GM19025 (cell line): ENCODE measurements around the gene CCDC8.
"Not testable (repeated sequence)": the region's sequence is repeated elsewhere in the genome, so short reads cannot be mapped to it uniquely, and the experiment has no call there.

ENCODE experiments used
- ATAC-seq: cut with Tn5 transposase; IDR thresholded peaks from one replicate; pipeline ENCODE4 v1.9.1; 2021; ENCODE audit warnings: mild to moderate bottlenecking, low read depth, moderate library complexity; ENCODE audit not compliant: unreplicated experiment

Gene CCDC8

GRCh38 chr19:46404753-46405468 lies 8.5 kb downstream of the CCDC8 start:
- no peak for ATAC-seq

- ATAC-seq = no peak
Measured at GRCh38 chr19:46404055-46404752, 9.2 kb downstream of the CCDC8 start.

DNA sequence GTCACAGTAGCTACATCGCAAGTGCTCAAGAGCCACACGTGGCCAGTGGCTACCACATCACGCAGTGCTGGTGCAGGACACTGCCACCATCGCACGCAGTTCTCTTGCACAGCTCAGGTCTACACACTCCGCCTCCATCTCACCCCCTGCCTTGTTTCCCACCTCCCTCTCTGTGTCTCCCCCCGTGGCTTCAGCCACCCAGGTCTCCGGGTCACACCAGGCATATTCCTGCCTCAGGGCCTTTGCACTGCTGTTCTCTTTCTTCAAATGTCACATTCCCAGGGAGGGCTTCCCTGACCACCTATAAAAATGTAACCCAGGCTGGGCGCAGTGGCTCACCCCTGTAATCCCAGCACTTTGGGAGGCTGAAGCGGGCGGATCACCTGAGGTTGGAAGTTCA lies 10.6 kb downstream of the CCDC8 start:
- ATAC-seq = no peak

GRCh38 chr19:46397801-46398479 lies 15.4 kb downstream of the CCDC8 start:
- ATAC-seq = not testable (repeated sequence)

- ATAC-seq = no peak
Measured at GRCh38 chr19:46394402-46394797, 19.0 kb downstream of the CCDC8 start.

GRCh38 chr19:46393456-46394401 lies 19.6 kb downstream of the CCDC8 start:
- no peak for ATAC-seq

- no peak for ATAC-seq
Measured at GRCh38 chr19:46392837-46393236, 20.5 kb downstream of the CCDC8 start.

GRCh38 chr19:46392252-46392801 lies 21.0 kb downstream of the CCDC8 start:
- no peak for ATAC-seq

GRCh38 chr19:46391296-46392251 lies 21.8 kb downstream of the CCDC8 start:
- no peak for ATAC-seq

DNA sequence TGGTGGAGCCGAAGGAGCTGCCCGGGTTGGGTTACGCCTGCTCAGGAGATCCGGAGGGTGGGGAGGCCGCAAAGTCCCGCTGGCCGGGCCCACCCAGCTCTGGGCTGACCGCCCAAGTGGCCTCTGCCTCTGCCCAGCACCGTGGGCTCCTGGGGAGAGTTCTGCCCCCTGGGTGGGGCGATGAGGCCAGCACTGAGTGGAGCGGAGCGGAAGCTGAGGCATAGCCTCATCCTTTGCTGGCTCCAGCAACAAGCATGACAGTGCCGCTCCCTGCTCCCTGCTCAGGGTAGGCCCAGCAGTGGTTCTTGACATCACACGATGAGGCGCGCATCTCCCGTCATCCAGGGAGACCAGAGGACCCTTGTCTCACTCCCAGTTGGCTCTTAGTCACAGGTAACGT lies 22.5 kb downstream of the CCDC8 start:
- ATAC-seq = no peak

DNA sequence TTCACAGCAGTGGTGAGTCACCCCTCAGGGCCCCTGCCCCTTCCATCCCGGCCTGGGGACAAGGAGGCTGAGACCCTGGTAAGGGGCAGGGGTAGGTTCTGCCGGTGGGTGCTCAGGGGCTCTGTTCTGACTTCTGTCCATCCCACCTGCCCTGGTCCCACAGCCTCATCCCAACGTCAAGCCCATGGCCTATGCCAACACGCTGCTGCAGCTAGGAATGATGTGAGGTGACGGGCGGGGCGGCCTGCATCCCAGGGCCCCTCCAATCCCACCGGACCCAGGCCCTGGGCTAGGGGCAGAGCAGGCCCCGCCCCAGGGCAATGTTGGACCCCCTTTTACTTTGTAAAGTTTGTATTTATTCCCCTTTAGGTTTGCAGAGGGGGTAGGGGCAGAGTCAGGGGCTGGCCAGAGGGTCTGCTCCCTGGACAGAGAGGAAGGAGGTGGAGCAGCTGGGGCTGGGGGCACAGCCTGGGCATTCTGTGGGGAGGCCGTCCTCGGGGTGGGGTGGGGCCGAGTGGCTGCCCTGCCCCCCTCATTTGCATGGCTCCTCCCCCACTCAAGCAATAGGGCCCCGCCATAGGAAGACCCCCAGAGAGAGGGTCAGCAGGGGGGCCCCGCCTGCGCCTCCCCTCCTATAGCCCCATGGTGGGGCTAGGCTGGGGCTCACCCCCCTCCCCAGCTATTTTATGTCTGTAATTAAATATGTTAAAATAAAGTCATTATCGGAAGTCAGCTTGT lies 23.1 kb downstream of the CCDC8 start:
- no peak for ATAC-seq

DNA sequence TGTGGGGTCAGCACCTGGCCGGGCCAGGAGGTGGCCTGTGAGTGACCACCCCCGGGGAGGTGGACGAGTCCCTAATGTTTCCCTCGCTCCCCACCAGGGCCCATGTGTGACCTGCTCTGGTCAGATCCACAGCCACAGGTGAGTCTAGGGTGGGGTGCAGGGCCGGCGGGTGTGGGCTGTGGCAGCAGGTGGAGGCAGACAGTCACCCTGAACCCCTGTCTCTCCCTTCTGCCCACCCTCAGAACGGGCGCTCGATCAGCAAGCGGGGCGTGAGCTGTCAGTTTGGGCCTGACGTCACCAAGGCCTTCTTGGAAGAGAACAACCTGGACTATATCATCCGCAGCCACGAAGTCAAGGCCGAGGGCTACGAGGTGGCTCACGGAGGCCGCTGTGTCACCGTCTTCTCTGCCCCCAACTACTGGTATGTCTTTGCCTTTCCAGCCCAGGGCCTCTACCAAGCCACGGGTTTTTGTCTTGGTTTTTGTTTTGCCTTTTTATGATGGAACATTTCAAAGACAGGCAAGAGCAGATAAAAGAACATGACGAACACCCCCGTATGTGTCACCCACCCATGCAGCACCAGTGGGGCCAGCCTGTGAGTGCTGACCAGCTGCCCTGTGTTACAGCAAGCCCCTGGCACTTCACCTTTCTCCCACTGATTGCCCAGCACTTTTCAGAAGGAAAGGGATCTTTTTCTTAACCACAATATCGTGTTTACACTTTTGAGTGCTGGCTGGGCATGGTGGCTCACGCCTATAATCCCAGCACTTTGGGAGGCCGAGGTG lies 24.9 kb downstream of the CCDC8 start:
- ATAC-seq = no peak

GRCh38 chr19:46387713-46388130 lies 25.6 kb downstream of the CCDC8 start:
- ATAC-seq = no peak

GRCh38 chr19:46386996-46387712 lies 26.2 kb downstream of the CCDC8 start:
- ATAC-seq = no peak

DNA sequence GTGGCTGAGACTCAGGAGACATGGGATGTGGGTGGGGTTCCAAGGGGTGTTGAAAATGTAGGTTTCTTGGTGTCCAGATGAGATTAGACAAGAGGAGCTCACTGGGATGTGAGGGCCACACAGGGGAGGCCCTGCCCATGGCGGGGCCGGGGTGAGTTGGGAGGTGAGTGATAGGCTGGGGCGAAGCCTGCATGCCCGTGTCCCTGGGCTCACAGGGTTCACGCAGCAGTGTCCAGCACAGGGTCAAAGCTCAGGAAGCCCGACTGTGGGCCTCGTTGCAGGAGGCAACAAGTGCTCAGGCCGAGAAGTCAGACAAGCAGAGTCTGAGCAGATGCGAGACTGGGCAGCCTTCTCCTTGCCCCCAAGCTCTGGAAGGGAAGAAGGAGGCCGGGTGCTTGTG lies 27.2 kb downstream of the CCDC8 start:
- no peak for ATAC-seq

DNA sequence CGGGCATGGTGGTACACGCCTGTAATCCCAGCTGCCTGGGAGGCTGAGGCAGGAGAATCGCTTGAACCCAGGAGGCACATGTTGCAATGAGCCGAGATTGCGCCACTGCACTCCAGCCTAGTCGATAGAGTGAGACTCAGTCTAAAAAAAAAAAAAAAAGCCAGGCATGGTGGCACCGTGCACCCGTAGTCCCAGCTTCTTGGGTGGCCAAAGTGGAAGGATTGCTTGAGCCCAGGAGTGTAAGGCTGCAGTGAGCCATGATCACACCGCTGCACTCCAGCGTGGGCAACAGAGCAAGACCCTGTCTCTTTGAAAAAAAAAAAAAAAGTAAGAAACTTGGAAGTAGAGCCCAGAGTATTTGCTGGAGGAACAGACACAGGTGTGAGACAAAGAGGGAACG lies 27.7 kb downstream of the CCDC8 start:
- ATAC-seq = no peak

- ATAC-seq = no peak
Measured at GRCh38 chr19:46384396-46384795, 29.0 kb downstream of the CCDC8 start.
